HEK293 (cell line): Measurements from ENCODE around the gene PRPF19.

Experiments used
- CTCF ChIA-PET: fragments of 350-600 bp; formaldehyde crosslinking; extraction: SDS; loops from one replicate; lab custom pipeline; 2021; ENCODE audit warnings: antibody characterized with exemption; lab: Yijun Ruan, JAX
- POLR2A ChIA-PET: fragments of 300-600 bp; formaldehyde crosslinking; extraction: SDS; loops from one replicate; lab custom pipeline; 2020; ENCODE audit warnings: antibody characterized with exemption, inconsistent platforms; lab: Yijun Ruan, JAX
- H3K27ac ChIP-seq: fragments of 200-500 bp; sonication (Bioruptor generic); 2 replicates; pipeline ENCODE4 v1.5.1; 2014; ENCODE audit warnings: low read depth, low read length, control low read depth, inconsistent platforms; ENCODE audit errors: extremely low read depth
- H3K36me3 ChIP-seq, 2 experiments: fragments of 200-500 bp in 1 of 2; sonication (Bioruptor generic) in 1 of 2; 1 replicate in 1 of 2; 2 replicates in 1 of 2; pipeline ENCODE4 v1.5.1; 2014 to 2017; ENCODE audit warnings: inconsistent platforms in 2 of 2, low read length in 2 of 2; ENCODE audit not compliant: control insufficient read depth in 2 of 2, insufficient read depth in 1 of 2
- H3K4me1 ChIP-seq: fragments of 200-500 bp; sonication (Bioruptor generic); 2 replicates; pipeline ENCODE4 v1.5.1; 2014; ENCODE audit warnings: mild to moderate bottlenecking, low read length, inconsistent platforms; ENCODE audit not compliant: control insufficient read depth, insufficient read depth
- H3K4me3 ChIP-seq: 2 replicates; pipeline ENCODE4 v1.5.1; 2011; ENCODE audit warnings: low read depth, mild to moderate bottlenecking, control low read depth, low read length, moderate library complexity
- H3K9me3 ChIP-seq: fragments of 200-500 bp; sonication (Bioruptor generic); 2 replicates; pipeline ENCODE4 v1.5.1; 2014; ENCODE audit warnings: low read depth, low read length, inconsistent platforms; ENCODE audit not compliant: control insufficient read depth, insufficient read depth
- PRDM1 ChIP-seq: fragments of 450-650 bp; formaldehyde crosslinking; IDR thresholded peaks from 2 replicates; pipeline ENCODE4; 2016; ENCODE audit warnings: missing biosample characterization, missing genetic modification characterization
- TRIM28 ChIP-seq: IDR thresholded peaks from 2 replicates; pipeline ENCODE4 v1.6.1; 2011; ENCODE audit warnings: low read length, control low read depth, borderline replicate concordance
- ZBTB17 ChIP-seq: fragments of 450-650 bp; formaldehyde crosslinking; IDR thresholded peaks from 2 replicates; pipeline ENCODE4 v1.5.1; 2016; ENCODE audit warnings: missing biosample characterization, missing genetic modification characterization
- ZBTB8A ChIP-seq: fragments of 450-650 bp; formaldehyde crosslinking; IDR thresholded peaks from 2 replicates; pipeline ENCODE4 v1.5.1; 2016; ENCODE audit warnings: missing biosample characterization, missing genetic modification characterization
- ZNF114 ChIP-seq: fragments of 450-650 bp; formaldehyde crosslinking; IDR thresholded peaks from 2 replicates; pipeline ENCODE4 v1.5.0; 2017; ENCODE audit warnings: missing biosample characterization, missing genetic modification characterization
- ZNF19 ChIP-seq: fragments of 450-650 bp; formaldehyde crosslinking; IDR thresholded peaks from 2 replicates; pipeline ENCODE4; 2016; ENCODE audit warnings: missing biosample characterization, missing genetic modification characterization, low read depth
- ZNF214 ChIP-seq: fragments of 450-650 bp; formaldehyde crosslinking; IDR thresholded peaks from 2 replicates; pipeline ENCODE4 v1.5.1; 2017; ENCODE audit warnings: missing biosample characterization, mild to moderate bottlenecking, missing genetic modification characterization, borderline replicate concordance
- ZNF23 ChIP-seq: fragments of 450-650 bp; formaldehyde crosslinking; IDR thresholded peaks from 2 replicates; pipeline ENCODE4 v1.5.1; 2016; ENCODE audit warnings: missing biosample characterization, missing genetic modification characterization, borderline replicate concordance
- ZNF239 ChIP-seq: fragments of 450-650 bp; formaldehyde crosslinking; IDR thresholded peaks from 2 replicates; pipeline ENCODE4 v1.5.1; 2016; ENCODE audit warnings: missing biosample characterization, missing genetic modification characterization
- ZNF266 ChIP-seq: fragments of 450-650 bp; formaldehyde crosslinking; IDR thresholded peaks from 2 replicates; pipeline ENCODE4 v1.5.1; 2016; ENCODE audit warnings: missing biosample characterization, missing genetic modification characterization, low read depth
- ZNF292 ChIP-seq: fragments of 450-650 bp; formaldehyde crosslinking; IDR thresholded peaks from 2 replicates; pipeline ENCODE4 v1.5.1; 2016; ENCODE audit warnings: low read depth, missing biosample characterization, missing genetic modification characterization, borderline replicate concordance
- ZNF366 ChIP-seq: fragments of 450-650 bp; formaldehyde crosslinking; conservative IDR thresholded peaks from 2 replicates; pipeline ENCODE4 v1.5.1; 2016; ENCODE audit warnings: missing biosample characterization, missing genetic modification characterization
- ZNF423 ChIP-seq: fragments of 450-650 bp; formaldehyde crosslinking; IDR thresholded peaks from 2 replicates; pipeline ENCODE4 v1.5.1; 2016; ENCODE audit warnings: missing biosample characterization, missing genetic modification characterization
- ZNF626 ChIP-seq: fragments of 450-650 bp; sonication (Bioruptor Pico); formaldehyde crosslinking; IDR thresholded peaks from 2 replicates; pipeline ENCODE4 v1.5.1; 2018; ENCODE audit warnings: missing biosample characterization, missing genetic modification characterization, inconsistent platforms
- ZNF76 ChIP-seq: fragments of 450-650 bp; formaldehyde crosslinking; IDR thresholded peaks from 2 replicates; pipeline ENCODE4; 2016; ENCODE audit warnings: low read depth, missing biosample characterization, missing genetic modification characterization, borderline replicate concordance
- ZNF843 ChIP-seq: fragments of 450-650 bp; formaldehyde crosslinking; IDR thresholded peaks from 2 replicates; pipeline ENCODE4 v1.5.1; 2016; ENCODE audit warnings: missing biosample characterization, missing genetic modification characterization
- TF ChIP-seq, protein P1 (sequence below): fragments of 450-650 bp; formaldehyde crosslinking; IDR thresholded peaks from 2 replicates; pipeline ENCODE4 v1.5.1; 2016; ENCODE audit warnings: missing biosample characterization, missing genetic modification characterization
- TF ChIP-seq, protein P2 (sequence below): fragments of 450-650 bp; formaldehyde crosslinking; conservative IDR thresholded peaks from 2 replicates; pipeline ENCODE4 v1.5.1; 2016; ENCODE audit warnings: low read depth, missing biosample characterization, missing genetic modification characterization
- TF ChIP-seq, protein P3 (sequence below): fragments of 450-650 bp; formaldehyde crosslinking; IDR thresholded peaks from 2 replicates; pipeline ENCODE4 v1.5.1; 2016; ENCODE audit warnings: missing biosample characterization, missing genetic modification characterization

Gene PRPF19

DNA sequence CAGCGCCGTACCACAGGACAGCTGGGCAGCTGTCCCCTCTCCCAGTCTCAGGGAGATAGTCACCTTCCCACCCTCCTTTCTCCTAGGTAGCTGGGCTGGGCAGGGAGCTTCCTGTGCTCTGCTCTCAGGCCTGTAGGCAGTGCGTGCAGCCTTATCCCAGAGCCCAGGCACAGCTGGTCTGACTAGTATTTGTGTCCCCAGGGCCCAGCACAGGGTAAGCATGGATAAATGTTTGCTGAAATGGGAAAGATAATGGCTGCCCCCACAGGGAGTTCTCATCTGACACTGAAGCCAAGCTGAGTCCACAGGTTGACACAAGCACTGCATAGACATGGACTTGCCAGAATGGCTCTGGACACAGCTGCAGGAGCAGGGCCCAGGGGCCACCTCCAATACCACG, 35.8 kb upstream of the PRPF19 start:
- Histone ChIP-seq H3K27ac (no peak overlapping the region), H3K4me1 (no peaks in the 10 kb centered on the region), H3K9me3 (no peaks in the 10 kb centered on the region), H3K4me3 (no peak overlapping the region), H3K36me3 (no peaks in the 10 kb centered on the region)
- POLR2A ChIA-PET = interaction anchor here (1.1 kb wide), 1 partner anchor 28 kb away, joined by 3 read pairs; the partner anchor contains the start of gene TMEM109
- CTCF ChIA-PET = interaction anchor here (0.6 to 1.4 kb wide), 2 partner anchors 8 to 246 kb away, joined by 3 to 4 read pairs; no protein-coding TSS in a partner anchor
- TF ChIP-seq, protein P1, sequence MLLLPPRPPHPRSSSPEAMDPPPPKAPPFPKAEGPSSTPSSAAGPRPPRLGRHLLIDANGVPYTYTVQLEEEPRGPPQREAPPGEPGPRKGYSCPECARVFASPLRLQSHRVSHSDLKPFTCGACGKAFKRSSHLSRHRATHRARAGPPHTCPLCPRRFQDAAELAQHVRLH (tag by site-specific recombination) = no peak
- TF ChIP-seq ZNF366 (no peak), ZNF214 (tag by site-specific recombination) (no peak), ZNF292 (tag by site-specific recombination) (no peak), ZNF423 (tag by site-specific recombination) (no peak), ZNF239 (no peak), ZNF76 (tag by site-specific recombination) (no peak), ZNF626 (tag by site-specific recombination) (no peak), TRIM28 (no peak), ZNF19 (no peak), ZNF843 (tag by site-specific recombination) (no peak), ZBTB8A (tag by site-specific recombination) (no peak), PRDM1 (tag by site-specific recombination) (no peak), ZNF114 (tag by site-specific recombination) (no peak), ZNF266 (tag by site-specific recombination) (no peak)
- TF ChIP-seq, protein P2, sequence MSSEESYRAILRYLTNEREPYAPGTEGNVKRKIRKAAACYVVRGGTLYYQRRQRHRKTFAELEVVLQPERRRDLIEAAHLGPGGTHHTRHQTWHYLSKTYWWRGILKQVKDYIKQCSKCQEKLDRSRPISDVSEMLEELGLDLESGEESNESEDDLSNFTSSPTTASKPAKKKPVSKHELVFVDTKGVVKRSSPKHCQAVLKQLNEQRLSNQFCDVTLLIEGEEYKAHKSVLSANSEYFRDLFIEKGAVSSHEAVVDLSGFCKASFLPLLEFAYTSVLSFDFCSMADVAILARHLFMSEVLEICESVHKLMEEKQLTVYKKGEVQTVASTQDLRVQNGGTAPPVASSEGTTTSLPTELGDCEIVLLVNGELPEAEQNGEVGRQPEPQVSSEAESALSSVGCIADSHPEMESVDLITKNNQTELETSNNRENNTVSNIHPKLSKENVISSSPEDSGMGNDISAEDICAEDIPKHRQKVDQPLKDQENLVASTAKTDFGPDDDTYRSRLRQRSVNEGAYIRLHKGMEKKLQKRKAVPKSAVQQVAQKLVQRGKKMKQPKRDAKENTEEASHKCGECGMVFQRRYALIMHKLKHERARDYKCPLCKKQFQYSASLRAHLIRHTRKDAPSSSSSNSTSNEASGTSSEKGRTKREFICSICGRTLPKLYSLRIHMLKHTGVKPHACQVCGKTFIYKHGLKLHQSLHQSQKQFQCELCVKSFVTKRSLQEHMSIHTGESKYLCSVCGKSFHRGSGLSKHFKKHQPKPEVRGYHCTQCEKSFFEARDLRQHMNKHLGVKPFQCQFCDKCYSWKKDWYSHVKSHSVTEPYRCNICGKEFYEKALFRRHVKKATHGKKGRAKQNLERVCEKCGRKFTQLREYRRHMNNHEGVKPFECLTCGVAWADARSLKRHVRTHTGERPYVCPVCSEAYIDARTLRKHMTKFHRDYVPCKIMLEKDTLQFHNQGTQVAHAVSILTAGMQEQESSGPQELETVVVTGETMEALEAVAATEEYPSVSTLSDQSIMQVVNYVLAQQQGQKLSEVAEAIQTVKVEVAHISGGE (tag by site-specific recombination) = no peak

DNA sequence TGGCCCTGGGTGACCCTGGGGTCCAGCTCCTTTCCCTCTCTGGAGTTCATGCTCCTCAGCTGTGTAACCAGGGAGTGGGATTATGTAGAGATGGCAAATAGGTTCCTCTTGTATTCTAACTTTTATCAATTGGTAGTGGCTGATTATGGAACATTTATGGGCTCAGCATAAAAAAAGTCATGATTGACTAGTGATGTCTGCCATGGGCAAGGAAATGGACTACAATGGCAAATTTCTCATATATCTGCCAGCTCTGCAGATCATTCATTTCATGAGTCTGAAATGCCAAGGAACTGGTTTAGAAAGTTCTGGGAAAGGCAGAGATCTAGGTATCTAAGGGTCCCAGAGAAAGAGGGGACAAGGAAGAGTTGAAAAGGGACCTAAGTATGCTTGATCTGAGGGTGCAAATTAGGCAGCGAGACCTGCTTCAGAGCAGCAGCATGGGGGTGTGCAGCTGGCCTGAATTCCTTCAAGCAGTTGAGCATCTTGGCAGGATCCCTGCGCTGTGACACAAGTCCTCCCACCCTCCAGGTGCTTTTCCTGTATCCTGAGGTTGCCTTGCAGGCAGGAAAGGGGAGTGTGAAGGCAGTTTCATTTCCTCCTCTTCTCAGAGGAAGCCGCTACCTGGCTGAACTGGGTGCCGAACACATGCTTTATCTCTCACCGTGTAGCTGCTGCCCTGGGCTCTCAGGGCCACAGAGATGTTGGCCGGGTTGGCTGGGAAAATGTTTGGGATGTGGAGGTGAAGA, 35.2 kb upstream of the PRPF19 start:
- Histone ChIP-seq H3K4me1 (no peaks in the 10 kb centered on the region), H3K4me3 (no peak overlapping the region), H3K27ac (no peak overlapping the region), H3K9me3 (no peaks in the 10 kb centered on the region), H3K36me3 (no peaks in the 10 kb centered on the region)
- ChIA-PET CTCF (interaction anchor here (0.6 to 1.8 kb wide), 4 partner anchors 9 to 246 kb away, joined by 3 to 4 read pairs (median 4); no protein-coding TSS in a partner anchor), POLR2A (no interaction called here)
- TF ChIP-seq ZNF23 (tag by site-specific recombination) = peak; percentile 71; the same call in 1 of the 2 replicates
- TF ChIP-seq, protein P3, sequence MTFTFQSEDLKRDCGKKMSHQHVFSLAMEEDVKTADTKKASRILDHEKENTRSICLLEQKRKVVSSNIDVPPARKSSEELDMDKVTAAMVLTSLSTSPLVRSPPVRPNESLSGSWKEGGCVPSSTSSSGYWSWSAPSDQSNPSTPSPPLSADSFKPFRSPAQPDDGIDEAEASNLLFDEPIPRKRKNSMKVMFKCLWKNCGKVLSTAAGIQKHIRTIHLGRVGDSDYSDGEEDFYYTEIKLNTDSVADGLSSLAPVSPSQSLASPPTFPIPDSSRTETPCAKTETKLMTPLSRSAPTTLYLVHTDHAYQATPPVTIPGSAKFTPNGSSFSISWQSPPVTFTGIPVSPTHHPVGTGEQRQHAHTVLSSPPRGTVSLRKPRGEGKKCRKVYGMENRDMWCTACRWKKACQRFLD = no peak
- peak; percentile 58 for TF ChIP-seq ZBTB17 (tag by site-specific recombination)
- TF ChIP-seq, all 188 proteins: peak for 2
